GM18519 (cell line): ENCODE measurements around the gene PRR23E.

Experiments
- ATAC-seq: cut with Tn5 transposase; IDR thresholded peaks from one replicate; pipeline ENCODE4 v1.9.1; 2021; ENCODE audit warnings: mild to moderate bottlenecking, moderate library complexity; ENCODE audit not compliant: unreplicated experiment, low FRiP score

Gene PRR23E

GRCh38 chr3:127182848-127183714 is 9.8 kb upstream of the PRR23E start:
- ATAC-seq = no peak

- no peak for ATAC-seq
Observed at GRCh38 chr3:127183931-127184869, 8.7 kb upstream of the PRR23E start.

GRCh38 chr3:127184870-127185216 is 8.1 kb upstream of the PRR23E start:
- no peak for ATAC-seq

- no peak for ATAC-seq
Observed at GRCh38 chr3:127185268-127185667, 7.7 kb upstream of the PRR23E start.

- no peak for ATAC-seq
Observed at GRCh38 chr3:127185962-127186674, 6.8 kb upstream of the PRR23E start.

GRCh38 chr3:127187316-127187715 is 5.6 kb upstream of the PRR23E start:
- no peak for ATAC-seq

- no peak for ATAC-seq
Observed at GRCh38 chr3:127193341-127193740, 410 bp downstream of the PRR23E start.

- ATAC-seq = no peak
Observed at GRCh38 chr3:127193775-127194174, 844 bp downstream of the PRR23E start.

GRCh38 chr3:127194601-127195187 is 1.8 kb downstream of the PRR23E start:
- no peak for ATAC-seq

GRCh38 chr3:127195417-127195816 is 2.5 kb downstream of the PRR23E start:
- ATAC-seq = no peak

GRCh38 chr3:127196002-127196401 is 3.1 kb downstream of the PRR23E start:
- ATAC-seq = no peak

- ATAC-seq = no peak
Observed at GRCh38 chr3:127196466-127197299, 3.8 kb downstream of the PRR23E start.

- no peak for ATAC-seq
Observed at GRCh38 chr3:127197300-127198189, 4.6 kb downstream of the PRR23E start.

GRCh38 chr3:127200086-127200691 is 7.3 kb downstream of the PRR23E start:
- ATAC-seq = no peak

- ATAC-seq = no peak
Observed at GRCh38 chr3:127203024-127203423, 10.1 kb downstream of the PRR23E start.

GRCh38 chr3:127204841-127205582 is 12.1 kb downstream of the PRR23E start:
- ATAC-seq = no peak

GRCh38 chr3:127206154-127206553 is 13.2 kb downstream of the PRR23E start:
- ATAC-seq = no peak
